IPS-11a (cell line): ENCODE data around the gene IGF2.
"Not testable (repeated sequence)": the region's sequence is repeated elsewhere in the genome, so short reads cannot be mapped to it uniquely, and the experiment has no call there.

Experiments
- H3K4me3 ChIP-seq: one replicate; pipeline ENCODE4 v1.5.1; 2013; ENCODE audit warnings: low read depth, low read length, control low read depth

Gene IGF2

DNA sequence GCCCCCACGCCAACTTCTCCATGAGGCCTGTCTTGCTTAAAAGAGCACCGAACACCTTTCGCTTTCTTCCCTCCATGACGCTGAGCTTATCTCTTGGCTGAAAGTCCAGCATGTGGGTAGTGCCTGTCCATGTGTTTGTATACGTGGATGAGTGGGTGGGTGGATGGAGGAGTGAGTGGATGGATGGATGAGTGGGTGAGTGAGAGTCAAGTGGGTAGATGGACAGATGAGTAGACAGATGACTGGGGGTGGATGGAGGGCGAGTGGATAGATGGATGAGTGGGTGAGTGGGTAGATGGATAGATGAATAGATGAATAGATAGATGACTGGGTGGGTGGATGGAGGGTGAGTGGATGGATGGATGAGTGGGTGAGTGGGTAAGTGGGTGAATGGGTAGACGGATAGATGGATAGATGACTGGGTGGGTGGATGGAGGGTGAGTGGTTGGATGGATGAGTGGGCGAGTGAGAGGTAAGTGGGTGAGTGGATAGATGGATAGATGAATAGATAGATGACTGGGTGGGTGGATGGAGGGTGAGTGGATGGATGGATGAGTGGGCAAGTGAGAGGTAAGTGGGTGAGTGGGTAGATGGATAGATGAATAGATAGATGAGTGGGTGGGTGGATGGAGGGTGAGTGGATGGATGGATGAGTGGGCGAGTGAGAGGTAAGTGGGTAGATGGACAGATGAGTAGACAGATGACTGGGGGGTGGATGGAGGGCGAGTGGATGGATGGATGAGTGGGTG lies 14.3 kb downstream of the IGF2 start:
- H3K4me3 ChIP-seq: not testable (repeated sequence)

DNA sequence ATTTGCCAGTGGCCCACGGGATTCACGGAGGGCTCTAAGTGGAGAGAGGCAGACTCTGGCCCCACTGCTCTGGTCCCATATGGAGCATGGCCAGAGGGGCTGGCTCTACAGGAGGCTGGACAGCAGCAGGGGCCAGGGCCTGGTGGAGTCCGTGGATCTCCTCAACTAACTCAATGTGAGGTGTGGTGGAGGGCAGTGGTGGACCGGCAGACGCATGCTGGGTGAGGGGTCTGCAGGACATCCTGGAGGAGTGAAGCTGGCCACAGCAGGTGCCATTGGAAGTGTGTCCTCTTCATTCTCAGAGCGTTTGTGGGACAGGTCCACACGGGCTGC lies 15.6 kb downstream of the IGF2 start:
- no peak overlapping the region for H3K4me3 ChIP-seq

DNA sequence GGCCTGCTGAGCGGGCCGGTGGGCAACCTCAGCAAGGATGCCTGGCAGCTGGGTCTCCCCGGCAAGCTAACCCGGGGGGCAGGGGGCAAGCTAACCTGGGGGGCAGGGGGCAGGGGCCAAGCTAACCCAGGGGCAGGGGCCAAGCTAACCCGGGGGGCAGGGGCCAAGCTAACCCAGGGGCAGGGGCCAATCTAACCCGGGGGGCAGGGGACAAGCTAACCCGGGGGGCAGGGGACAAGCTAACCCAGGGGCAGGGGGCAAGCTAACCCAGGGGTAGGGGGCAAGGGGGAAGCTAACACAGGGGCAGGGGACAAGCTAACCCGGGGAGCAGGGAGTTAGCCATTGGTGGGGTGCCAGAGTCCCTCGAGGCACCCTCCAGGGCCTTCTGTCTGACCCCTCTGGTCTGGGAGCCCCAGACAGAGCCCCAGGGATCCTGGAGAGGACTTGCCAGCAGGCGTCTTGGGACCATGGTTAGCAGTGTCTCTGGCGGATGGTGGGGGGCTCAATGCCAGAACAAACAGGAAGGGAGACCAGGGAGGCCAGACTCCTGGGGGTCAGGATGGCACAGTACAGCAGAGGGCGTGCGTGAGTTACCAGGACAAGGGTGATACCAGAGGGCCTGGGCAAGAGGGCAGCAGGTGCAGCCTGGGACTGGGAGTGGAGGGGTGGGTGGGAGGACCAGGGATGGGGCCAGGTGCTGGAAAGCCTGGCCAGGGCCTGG lies 16.1 kb downstream of the IGF2 start:
- H3K4me3 ChIP-seq: no peak overlapping the region

DNA sequence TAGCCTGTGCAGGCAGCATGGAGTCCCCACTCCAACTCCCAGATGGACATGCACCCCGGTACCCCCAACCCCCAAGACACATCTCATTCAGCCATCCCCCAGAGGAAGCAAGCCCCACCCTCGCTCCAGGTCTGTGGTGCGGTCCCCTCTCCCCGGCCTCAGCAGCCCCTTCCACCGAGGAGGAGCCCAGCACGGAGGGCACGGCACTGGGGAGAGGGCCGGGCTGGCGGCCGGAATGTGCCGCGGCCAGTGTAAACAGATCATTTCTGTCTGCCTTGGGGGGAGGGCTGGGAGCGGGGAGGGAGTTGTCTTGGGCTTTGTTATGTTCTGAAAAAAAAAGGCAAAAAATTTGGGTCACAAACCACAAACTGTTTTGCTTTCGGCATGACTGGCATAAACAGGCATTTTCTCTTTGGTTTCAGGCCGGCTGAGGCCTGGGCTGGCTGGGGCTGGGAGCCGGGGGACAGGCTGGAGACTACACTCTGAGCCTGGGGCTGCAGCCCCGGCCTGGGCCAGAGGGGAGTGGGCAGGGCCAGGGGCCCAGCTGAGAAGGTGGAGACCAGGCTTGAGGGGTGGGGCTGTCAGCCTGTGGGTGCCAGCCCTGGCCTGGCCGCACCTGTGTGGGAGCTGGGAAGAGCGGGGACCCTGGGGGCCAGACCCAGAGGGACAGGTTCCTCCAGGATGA lies 16.8 kb downstream of the IGF2 start:
- H3K4me3 ChIP-seq: no peak overlapping the region

DNA sequence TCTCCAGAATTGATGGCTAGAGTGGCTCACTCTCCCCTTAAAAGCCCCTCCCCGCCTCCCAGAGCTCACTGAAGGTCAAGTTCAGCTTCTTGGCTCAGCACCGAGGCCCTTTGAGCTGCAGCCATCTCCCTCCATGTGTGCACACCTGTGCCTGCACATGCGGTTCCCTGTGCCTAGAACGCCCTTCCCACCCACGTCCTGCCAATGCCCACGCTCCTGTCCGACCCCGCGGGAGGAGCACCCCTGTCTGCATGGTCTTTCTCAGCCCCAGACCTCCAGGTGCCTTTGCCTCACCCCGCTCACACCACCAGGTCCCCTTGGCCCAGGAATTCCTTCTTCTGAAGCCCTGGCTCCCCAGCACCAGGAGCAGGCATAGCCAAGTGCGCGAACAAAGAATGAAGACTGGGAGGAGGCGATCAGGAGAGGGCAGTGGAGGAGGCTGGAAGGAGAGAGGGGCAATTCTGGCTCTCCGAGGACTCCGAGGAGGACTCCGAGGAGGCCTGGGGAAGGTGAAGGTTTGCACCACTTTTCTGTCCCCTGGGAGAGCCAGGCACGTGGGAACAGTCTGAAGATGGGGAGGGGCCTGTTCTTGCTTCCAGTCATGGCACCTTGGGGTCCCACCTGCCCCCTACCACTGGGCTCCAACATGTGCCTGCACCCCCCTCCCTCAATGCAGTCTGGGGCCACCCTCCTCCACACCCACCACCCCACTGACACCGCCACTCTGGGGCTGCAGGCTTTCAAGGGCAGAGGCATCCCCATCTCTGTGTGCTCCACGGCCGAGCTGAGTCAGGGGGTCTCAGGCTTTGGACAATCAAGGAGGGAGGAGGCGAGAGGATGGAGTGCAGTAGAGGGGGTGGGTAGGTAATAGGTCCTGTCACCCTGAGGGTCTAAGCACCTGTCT lies 17.7 kb downstream of the IGF2 start:
- H3K4me3 ChIP-seq: no peak overlapping the region

DNA sequence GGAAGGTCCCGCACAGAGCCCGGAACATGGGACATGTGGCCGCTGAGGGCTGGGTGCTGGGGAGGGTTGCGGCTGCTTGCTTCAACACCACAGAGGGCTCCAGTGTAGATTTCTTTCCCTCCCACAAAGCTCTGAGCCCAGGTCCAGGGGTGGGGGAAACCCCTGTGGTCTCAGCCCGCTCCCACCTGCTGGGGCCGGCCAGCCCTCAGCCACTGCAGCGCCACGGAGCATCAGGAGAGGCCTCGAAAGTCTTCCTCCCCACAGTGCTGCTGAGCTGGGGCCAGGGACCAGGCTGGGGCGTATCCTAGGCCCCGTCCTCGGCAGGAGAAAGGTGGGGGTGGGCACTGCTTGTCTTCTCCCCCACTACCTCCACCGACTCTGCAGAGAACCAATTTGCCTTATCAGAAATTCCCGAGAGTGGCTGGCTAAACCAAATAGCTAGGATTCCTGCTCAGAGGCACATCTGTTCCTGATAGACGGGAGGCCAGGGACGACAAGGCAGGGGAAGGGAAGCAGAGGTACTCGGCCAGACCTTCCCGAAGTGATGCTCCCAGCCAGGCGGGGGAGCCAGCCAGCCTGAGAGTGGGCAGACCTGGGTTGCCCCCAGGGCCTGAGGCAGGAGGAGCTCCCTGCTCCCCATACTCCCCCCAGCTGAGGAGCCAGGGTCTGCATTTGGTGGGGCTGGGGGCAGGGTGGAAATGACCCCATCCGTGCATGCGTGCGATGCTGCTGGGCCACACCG lies 18.7 kb downstream of the IGF2 start:
- no peak overlapping the region for H3K4me3 ChIP-seq

DNA sequence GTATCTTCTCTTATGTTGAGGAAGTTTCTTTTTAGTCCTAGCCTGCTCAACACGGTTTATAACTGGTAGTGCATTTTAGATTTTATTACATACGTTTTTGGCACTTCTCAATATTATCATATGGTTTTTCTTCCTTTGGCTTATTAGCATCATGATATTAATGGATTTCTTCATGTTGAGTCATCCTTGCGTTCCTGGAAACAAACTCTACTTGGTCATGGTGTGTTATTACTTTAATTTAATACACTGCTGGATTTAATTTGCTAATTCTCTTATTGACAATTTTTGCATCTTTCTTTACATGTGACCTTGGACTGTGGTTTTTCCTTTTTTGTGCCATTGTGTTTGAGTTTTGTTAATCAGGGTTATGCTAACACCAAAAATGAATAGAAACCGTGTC lies 20.5 kb downstream of the IGF2 start:
- no peak overlapping the region for H3K4me3 ChIP-seq

DNA sequence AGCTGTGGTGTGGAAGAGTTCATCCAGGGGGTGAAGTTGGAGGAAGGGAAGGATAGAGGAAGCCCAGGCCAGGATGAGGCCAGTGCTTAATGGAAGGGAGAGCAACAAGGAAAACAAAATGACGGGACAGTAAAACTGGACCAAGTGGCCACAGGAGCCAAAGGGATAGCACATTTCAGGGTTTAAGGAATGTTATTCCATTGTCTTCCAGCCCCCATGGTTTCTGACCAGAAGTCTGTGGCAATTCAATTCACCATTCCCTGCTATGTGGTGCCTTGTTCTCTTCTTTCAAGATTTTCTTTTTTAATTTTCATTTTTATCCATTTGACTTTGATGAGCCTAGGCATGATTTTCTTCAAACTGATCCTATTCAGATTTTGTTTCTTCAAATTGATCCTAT lies 22.5 kb downstream of the IGF2 start:
- H3K4me3 ChIP-seq: no peak overlapping the region

DNA sequence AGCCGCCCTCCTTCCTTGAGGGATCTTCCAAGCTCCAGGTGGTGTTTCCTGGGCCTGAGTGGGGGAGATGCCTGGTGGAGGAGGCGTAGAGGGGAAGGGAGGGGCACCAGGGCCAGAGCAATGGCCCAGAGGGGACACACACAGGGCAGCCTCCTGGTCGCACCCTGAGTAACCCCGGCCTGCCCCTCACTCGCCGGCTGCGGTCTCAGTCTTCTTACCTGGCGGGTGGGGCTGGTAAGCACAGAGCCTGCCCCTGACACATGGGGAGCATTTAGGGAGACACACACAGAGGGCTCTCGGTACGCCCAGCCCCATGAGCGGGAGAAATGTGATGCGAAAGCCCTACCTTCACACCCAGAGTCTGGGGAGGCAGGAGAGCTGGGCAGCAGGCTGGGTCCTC lies 23.9 kb downstream of the IGF2 start:
- no peak overlapping the region for H3K4me3 ChIP-seq

DNA sequence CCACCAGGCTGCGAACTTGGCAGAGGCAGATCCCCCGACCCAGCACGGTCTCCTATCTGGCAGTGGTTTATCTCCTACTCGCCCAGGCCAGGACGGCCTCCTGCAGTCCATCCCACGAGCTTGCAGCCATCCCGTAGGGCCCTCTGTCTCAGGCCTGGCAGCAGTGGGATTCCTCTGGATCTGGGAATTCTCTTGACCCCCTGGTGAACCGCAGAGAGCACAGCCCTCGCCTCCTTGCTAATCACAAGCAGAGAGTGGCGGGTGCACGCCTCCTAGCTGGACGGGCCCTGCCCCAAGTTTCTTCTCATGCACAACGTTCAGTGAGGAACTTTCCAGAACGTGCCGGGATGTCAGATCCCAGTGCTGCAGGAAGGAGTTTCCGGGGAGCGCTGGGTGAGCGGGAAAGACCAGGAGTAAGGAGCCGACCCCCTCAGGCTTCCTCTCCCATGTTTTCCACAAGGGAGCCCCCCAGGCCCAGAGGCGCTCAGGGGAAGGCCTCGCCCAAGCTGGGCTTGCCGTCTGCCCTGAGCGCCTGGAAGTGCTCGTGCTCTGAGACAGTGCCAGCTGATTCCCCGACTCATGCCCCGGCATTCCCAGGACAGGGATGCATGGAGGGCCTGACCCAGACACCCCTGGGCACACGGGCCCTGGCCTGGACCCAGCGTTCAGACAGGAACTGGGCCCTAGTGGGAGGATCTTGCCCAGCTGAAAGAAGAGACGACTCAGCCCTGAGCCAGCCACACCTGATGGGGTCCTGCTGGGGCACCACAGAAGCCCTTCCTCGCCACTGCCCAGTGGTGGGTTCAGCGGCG lies 24.6 kb downstream of the IGF2 start:
- no peak overlapping the region for H3K4me3 ChIP-seq

DNA sequence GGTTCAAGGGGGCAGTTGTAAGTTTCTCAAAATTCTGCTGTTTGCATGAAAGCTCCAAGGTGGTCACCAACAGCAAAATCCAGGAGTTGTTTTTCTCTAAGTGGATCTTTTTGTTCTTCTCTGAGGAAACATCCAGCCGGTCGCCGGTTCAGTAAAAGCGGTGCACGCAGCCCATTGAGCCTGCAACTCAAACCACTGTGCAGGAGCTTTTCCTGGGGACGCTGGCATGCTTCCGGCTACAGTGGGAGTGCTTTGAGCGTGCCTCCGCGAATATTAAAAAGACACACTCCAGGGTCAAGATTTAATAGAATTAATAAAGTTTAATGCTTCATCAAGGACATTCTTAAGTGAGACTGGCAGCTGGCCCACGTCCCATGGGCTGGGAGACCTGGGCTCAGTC lies 25.4 kb downstream of the IGF2 start:
- no peak overlapping the region for H3K4me3 ChIP-seq

DNA sequence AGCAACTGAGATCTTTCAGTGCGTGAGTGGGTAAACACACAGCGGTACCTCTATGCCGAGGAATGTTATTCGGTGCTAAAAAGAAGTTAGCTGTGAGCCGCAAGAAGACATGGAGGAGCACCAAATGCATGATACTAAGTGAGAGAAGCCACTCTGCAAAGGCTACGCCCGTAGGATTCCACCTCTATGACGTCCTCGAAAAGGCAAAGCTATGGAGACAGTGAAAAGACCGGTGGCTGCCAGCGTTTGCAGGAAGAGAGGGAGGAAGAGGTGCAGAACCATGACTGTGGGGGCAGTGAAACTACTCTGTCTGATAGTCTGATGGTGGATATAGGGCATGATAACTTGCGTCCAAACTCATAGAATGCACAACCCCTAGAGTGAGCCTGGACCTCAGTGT lies 28.7 kb downstream of the IGF2 start:
- no peak overlapping the region for H3K4me3 ChIP-seq

DNA sequence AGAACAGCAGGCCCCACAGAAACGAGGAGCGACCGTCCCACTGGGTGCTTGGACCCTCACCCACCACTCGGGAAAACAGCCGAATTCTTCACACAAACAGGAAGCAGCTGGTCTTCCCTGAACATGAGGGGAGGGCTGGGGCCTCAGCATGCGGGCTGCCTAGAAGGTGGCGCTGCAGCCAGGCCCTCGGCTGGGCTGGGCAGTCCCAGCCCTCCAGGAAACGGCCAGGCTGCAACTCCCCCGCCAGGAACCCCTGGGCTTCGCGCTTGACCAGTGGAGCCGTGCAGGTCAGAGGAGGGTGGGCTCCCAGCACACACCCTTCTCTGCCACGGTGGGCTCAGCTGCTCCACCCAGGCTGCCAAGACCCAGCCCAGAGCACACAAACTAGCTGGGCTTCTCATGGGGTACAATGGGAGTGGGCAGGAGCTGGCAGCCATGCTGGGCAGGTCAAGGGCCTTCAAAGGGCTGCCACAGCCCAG lies 29.6 kb downstream of the IGF2 start:
- H3K4me3 ChIP-seq: no peak overlapping the region

DNA sequence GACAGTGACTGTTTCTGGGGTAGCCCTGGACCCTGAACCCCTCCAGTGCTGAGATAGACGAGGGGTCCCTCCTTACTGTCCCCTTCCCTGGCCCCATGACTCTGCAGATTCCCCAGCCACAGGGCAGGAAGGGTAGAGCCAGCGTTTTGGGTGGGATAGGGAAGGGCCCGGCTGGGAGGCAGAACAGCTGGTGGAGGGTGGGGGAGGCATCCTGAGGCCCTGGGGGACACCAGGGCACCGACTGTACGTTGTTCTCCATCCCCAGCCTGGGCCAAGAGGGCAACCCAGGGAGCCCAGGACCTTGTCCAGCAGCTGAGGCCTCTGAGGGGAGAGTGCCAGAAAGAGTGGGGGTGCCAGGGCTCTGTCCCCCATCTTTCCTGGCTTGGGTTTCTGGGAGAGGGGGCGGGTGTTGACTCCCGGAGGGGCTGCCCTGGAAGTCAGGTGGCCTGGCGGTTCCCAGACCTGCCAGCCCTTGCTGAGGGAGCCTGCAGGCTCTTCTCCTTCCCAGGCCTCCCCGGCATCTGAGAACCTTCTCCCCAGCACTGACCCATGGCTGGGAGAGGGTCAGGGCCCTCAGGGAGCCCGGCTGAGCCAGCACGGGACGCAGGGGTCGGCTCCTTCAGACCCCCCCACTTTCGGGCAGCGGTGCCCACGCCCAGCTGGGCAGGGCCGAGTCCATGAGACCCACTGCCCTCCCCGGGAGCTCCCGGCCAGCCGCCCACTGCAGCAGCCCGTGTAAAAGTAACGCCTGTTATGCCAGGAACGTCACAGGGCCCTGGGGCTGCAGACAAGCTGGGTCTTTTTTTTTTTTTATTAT lies 30.3 kb downstream of the IGF2 start:
- no peak overlapping the region for H3K4me3 ChIP-seq

DNA sequence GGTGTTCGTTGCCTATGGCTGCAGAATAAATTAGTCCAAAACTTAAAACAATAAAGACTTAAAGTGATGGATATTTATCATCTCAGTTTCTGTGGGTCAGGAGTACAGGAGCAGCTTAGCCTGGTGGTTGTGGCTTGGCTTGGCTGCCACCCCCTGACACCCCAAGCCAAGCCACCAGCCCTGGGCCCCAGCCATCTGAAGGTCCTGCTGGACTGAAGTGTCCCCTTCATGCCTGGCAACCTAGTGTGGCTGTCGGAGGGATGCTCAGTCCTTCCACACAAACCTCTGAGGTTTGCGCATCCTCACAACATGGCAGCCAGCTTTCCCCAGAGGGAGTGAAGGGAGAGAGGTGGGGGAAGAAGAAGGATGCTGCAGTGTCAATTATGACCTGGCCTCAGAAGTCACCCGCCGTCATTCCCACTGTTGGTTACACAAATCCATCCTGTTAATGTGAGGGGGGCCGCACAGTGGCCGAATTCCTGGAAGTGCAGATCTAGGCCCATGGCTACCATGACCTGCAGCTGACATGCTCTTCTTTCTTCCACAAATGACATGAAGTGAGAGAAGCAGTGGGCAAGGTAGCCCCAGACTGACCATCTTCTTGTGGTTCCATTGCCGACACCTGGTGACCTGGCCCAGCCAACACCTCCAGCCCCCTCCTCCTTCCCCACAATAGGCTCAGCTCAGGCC lies 31.1 kb downstream of the IGF2 start:
- no peak overlapping the region for H3K4me3 ChIP-seq

DNA sequence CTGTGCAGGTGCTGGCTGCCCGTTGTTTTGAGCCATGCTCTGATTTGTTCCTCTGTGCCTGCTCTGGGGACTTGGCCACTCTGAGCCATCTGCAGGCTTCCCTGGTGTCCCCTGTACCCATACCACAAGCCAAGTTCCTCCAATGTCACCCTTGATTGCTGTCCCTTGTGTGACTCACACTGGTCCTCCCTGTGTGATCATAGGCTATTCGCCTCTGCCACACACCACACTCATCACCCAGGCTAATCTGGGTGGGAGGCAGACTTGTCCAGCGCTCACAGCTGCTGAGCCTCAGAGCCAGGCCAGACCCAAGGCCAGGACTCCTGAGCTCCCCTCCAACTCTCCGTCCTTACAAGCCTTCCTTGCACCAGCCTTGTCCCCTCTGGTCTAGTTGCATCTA lies 31.7 kb downstream of the IGF2 start:
- H3K4me3 ChIP-seq: no peak overlapping the region

DNA sequence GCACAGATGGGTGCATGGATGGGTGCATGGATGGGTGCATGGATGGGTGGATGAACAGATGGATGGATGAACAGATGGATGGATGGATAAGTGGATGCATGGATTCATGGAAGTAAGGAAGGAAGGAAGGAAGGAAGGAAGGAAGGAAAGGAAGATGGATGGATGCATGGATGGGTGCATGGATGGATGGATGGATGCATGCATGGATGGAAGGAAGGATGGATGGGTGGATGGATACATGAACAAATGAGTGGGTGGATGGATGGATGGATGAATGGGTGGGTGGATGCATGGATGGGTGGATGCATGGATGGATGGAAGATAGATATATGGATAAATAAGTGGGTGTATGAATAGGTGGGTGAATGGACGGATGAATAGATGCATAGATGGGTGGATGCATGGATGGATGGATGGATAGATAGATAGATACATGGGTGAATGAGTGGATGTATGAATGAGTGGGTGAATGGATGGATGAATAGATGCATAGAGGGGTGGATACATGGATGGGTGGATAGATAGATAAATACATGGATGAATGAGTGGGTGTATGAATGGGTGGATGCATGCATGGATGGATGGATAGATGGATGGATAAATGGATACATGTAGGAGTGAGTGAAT lies 32.5 kb downstream of the IGF2 start:
- H3K4me3 ChIP-seq: no peak overlapping the region

DNA sequence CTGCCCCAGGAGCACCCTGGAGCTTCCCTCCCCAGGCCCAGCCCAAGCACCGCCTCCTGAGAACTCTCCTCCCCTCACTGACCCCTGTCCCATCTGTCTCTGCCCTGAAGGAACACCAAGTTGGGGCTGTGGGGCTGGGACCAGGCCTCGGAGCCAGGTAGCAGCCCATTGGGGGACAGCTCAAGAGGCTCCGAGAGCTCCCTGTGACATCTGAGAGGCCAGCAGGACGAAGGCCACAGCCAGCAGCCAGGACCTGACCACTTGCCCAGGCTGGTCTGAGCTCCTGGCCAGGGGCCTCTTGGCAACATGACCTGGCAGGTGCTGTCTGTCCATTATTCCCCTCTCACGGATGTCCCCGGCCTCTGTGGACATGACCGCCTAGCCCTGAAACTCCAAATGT lies 33.7 kb downstream of the IGF2 start:
- H3K4me3 ChIP-seq: no peak overlapping the region
